Measurements from ENCODE around the gene GOLGA6A. TPM values are rescaled to one million over a fixed set of nuclear protein-coding genes. Genes with fewer than 3 reads are reported as not detected.
A peak's percentile ranks its signal among the peaks of the same experiment; 100 is the strongest.

Gene GOLGA6A
- total RNA-seq, 1 donor = not detected

DNA sequence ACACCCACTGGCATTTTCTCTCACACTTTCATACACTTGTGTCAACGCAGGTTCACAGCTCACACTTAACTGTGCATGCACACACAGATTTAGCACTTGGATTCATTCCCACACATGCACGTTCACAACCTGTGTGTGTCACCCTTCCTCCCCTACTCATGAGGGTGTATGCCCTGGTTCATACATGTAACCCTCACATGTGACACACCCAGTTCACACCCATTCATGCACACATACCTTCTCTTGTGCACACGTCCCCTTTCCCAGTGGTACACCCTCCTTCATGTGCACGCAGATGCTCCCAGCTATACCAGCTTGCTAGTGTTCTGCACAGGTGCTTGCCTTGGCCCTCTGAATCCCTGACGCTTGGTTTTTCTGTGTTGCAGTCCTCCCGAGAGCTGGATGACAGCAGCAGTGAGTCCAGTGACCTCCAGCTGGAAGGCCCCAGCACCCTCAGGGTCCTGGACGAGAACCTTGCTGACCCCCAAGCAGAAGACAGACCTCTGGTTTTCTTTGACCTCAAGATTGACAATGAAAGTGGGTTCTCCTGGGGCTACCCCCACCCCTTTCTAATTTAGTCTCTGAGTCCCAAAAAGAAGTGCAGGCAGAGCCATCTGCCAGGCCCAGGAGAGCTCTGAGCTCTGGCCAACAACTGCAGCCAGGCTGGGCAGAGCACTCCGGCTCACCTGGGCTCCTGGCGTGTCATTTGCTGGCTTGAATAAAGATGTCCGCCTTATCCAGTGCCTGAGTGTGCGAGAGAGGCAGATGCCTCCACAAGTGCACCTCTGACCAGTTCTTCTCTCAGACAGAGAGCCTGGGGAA lies 39.5 kb downstream of the GOLGA6A start:
- TF ChIP-seq, protein P1, sequence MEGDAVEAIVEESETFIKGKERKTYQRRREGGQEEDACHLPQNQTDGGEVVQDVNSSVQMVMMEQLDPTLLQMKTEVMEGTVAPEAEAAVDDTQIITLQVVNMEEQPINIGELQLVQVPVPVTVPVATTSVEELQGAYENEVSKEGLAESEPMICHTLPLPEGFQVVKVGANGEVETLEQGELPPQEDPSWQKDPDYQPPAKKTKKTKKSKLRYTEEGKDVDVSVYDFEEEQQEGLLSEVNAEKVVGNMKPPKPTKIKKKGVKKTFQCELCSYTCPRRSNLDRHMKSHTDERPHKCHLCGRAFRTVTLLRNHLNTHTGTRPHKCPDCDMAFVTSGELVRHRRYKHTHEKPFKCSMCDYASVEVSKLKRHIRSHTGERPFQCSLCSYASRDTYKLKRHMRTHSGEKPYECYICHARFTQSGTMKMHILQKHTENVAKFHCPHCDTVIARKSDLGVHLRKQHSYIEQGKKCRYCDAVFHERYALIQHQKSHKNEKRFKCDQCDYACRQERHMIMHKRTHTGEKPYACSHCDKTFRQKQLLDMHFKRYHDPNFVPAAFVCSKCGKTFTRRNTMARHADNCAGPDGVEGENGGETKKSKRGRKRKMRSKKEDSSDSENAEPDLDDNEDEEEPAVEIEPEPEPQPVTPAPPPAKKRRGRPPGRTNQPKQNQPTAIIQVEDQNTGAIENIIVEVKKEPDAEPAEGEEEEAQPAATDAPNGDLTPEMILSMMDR (IDR thresholded peaks at IDR 0.05; ENCODE audit: extremely low read depth, low read depth, low read length) = no peak
- Histone ChIP-seq H3K79me2 (ENCODE audit: insufficient read depth, low read length) (no peaks in the 10 kb centered on the region), H3K27me3 (ENCODE audit: insufficient read depth, low read length) (no peaks in the 10 kb centered on the region), H4K20me1 (ENCODE audit: insufficient read depth, low read length) (no peaks in the 10 kb centered on the region), H3K36me3 (ENCODE audit: insufficient read depth, low read length) (peaks cover 22% of the 10 kb centered on the region), H2AFZ (ENCODE audit: low read length) (no peak overlapping the region), H3K4me3 (ENCODE audit: insufficient read depth, low read length) (no peak overlapping the region), H3K27ac (ENCODE audit: low read depth, low read length) (no peak overlapping the region), H3K4me2 (ENCODE audit: insufficient read depth, low read length) (no peak overlapping the region), H3K4me1 (ENCODE audit: insufficient read depth, low read length) (peaks cover 34% of the 10 kb centered on the region), H3K9me3 (ENCODE audit: low read depth, low read length) (no peaks in the 10 kb centered on the region)
- DNase-seq (ENCODE audit: insufficient read length, low spot score, missing footprints) = peak; percentile 25

DNA sequence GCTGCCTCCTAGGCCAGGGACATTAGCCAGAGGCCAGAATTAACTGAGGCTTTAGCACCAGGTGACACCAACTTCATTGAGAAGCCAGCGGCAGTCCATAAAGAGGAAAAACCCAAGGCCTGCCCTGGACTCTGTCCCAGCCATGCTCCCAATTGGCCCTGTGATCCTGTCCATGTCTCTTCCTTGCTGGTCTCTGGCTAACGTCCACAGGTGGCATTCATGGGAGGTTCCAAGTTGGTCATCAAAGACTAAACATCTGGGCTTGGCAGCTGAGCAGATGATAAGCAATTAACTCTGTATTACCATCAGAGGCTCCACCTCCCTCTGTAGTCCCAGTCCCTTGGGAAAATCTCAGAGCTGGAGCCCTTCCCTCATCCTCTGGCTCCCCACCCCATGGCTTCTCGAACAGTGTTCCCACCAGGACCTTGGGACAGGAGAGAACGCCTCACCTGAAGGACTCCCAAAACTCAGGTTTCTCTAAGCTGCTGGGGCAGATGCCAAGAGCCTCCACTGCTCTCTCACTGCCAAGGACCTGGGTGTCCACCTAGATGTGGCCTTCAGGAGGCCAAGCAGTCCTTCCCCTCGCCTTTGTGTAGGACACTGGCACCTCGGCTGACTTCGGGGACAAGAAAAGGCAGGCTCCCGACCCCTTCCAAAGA lies 40.4 kb downstream of the GOLGA6A start:
- Histone ChIP-seq H3K36me3 (ENCODE audit: insufficient read depth, low read length) (peaks cover 31% of the 10 kb centered on the region), H3K4me1 (ENCODE audit: insufficient read depth, low read length) (peaks cover 34% of the 10 kb centered on the region), H3K4me2 (ENCODE audit: insufficient read depth, low read length) (no peak overlapping the region), H2AFZ (ENCODE audit: low read length) (no peak overlapping the region), H3K79me2 (ENCODE audit: insufficient read depth, low read length) (no peaks in the 10 kb centered on the region), H3K9me3 (ENCODE audit: low read depth, low read length) (no peaks in the 10 kb centered on the region), H3K27me3 (ENCODE audit: insufficient read depth, low read length) (no peaks in the 10 kb centered on the region), H3K27ac (ENCODE audit: low read depth, low read length) (no peak overlapping the region), H3K4me3 (ENCODE audit: insufficient read depth, low read length) (no peak overlapping the region), H4K20me1 (ENCODE audit: insufficient read depth, low read length) (no peaks in the 10 kb centered on the region)
- peak; percentile 30 for DNase-seq (ENCODE audit: insufficient read length, low spot score, missing footprints)
- TF ChIP-seq, protein P1 (IDR thresholded peaks at IDR 0.05; ENCODE audit: extremely low read depth, low read depth, low read length) = no peak

DNA sequence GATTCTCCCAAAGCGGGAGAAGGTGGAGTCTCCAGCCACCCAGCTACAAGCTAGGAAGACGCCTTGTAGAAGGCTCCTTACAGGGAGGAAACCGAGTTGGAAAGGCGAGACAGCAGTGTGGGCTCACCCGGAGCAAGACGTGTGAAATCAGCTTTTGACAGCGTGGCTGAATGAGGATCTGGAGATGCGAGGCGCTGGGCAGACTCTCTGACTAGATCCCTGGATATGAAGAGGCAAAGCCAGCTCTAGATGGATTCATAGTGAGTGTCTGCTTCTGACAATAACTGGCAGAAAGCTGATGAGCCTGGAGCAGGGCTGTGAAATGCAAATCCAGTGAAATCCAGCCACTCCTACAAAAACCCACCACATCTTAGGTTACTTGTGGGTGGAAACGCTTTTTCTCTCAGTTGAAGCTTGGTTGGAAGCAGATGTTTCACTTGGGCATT lies 41.0 kb downstream of the GOLGA6A start:
- peaks cover 33% of the 10 kb centered on the region for H3K36me3 ChIP-seq (ENCODE audit: insufficient read depth, low read length)
- TF ChIP-seq, protein P1 (IDR thresholded peaks at IDR 0.05; ENCODE audit: extremely low read depth, low read depth, low read length) = no peak
- H4K20me1 ChIP-seq (ENCODE audit: insufficient read depth, low read length) = no peaks in the 10 kb centered on the region
- peaks cover 34% of the 10 kb centered on the region for H3K4me1 ChIP-seq (ENCODE audit: insufficient read depth, low read length)
- no peaks in the 10 kb centered on the region for H3K27me3 ChIP-seq (ENCODE audit: insufficient read depth, low read length)
- no peaks in the 10 kb centered on the region for H3K9me3 ChIP-seq (ENCODE audit: low read depth, low read length)
- H3K79me2 ChIP-seq (ENCODE audit: insufficient read depth, low read length) = no peaks in the 10 kb centered on the region
- DNase-seq (ENCODE audit: insufficient read length, low spot score, missing footprints) = peak; percentile 36
- peak overlapping the region; percentile 28 for H3K4me3 ChIP-seq (ENCODE audit: insufficient read depth, low read length)
- H2AFZ ChIP-seq (ENCODE audit: low read length) = peak overlapping the region; percentile 17
- peak overlapping the region; percentile 84 for H3K27ac ChIP-seq (ENCODE audit: low read depth, low read length)
- H3K4me2 ChIP-seq (ENCODE audit: insufficient read depth, low read length) = no peak overlapping the region
